ENCODE measurements around the gene COL5A1. TPM values are rescaled to one million over a fixed set of nuclear protein-coding genes. Genes with fewer than 3 reads are reported as not detected.

The COL5A1 gene
- total RNA-seq, 1 experiment from 2014 or later: 9.5 TPM

- Histone ChIP-seq H3K4me1 (ENCODE audit: insufficient read depth, low read length) (no peaks in the 10 kb centered on the region), H2BK15ac (ENCODE audit: low read depth, low read length) (no peak overlapping the region), H3K18ac (ENCODE audit: insufficient read length, low read depth, low read length) (no peak overlapping the region), H2BK20ac (ENCODE audit: low read depth, low read length, poor library complexity, severe bottlenecking) (no peak overlapping the region), H3K9me3 (ENCODE audit: control insufficient read depth, low read depth, low read length) (no peaks in the 10 kb centered on the region), H3K4me2 (ENCODE audit: insufficient read depth, insufficient read length, low read length) (no peak overlapping the region), H3K23ac (ENCODE audit: insufficient read length, low read depth, low read length) (no peak overlapping the region), H3K79me1 (ENCODE audit: insufficient read depth, low read depth, low read length, poor library complexity, severe bottlenecking) (no peaks in the 10 kb centered on the region), H3K9ac (ENCODE audit: extremely low read depth, insufficient read length, low read length) (no peak overlapping the region), H2BK120ac (ENCODE audit: low read depth, low read length, poor library complexity, severe bottlenecking) (no peak overlapping the region), H4K91ac (ENCODE audit: insufficient read length, low read depth, low read length) (no peak overlapping the region), H4K20me1 (ENCODE audit: control insufficient read depth, insufficient read depth, insufficient read length) (no peaks in the 10 kb centered on the region), H3K23me2 (ENCODE audit: insufficient read length, low read depth, low read length, poor library complexity, severe bottlenecking) (no peaks in the 10 kb centered on the region), H3K79me2 (ENCODE audit: insufficient read depth, low read length) (no peaks in the 10 kb centered on the region), H3T11ph (ENCODE audit: low read length) (no peak overlapping the region), H3K4ac (ENCODE audit: low read depth, low read length) (no peak overlapping the region), H2AFZ (ENCODE audit: low read length) (no peak overlapping the region), H3K14ac (ENCODE audit: insufficient read depth, low read length) (no peak overlapping the region), H2BK5ac (ENCODE audit: insufficient read length, low read length) (no peak overlapping the region), H4K8ac (replicated peaks; ENCODE audit: insufficient read length, low read depth, low read length) (no peak overlapping the region), H2AK5ac (ENCODE audit: insufficient read length, low read length) (no peak overlapping the region), H2BK12ac (ENCODE audit: insufficient read length, low read depth, low read length) (no peak overlapping the region), H3K27ac (ENCODE audit: insufficient read length, low read depth, low read length) (no peak overlapping the region), H4K5ac (ENCODE audit: insufficient read length, low read depth, low read length) (no peak overlapping the region), H3K56ac (ENCODE audit: insufficient read length, low read depth, low read length) (no peak overlapping the region), H3K27me3 (ENCODE audit: insufficient read depth, low read length) (no peaks in the 10 kb centered on the region)
- Mint-ChIP-seq H3K27me3 (ENCODE audit: low read depth) (no peaks in the 10 kb centered on the region), H3K36me3 (ENCODE audit: insufficient read depth in 1 of 3, low read depth in 3 of 3) (peaks cover 6 to 7% (median 6%) of the 10 kb centered on the region in 3 experiments; a peak in 4 of 7 replicates), H3K4me1 (no peaks in the 10 kb centered on the region), H3K9me3 (peaks cover 6 to 13% of the 10 kb centered on the region in 2 experiments), H3K27ac (no peak overlapping the region), H3K4me3 (no peak overlapping the region)
- TF ChIP-seq, protein P1, sequence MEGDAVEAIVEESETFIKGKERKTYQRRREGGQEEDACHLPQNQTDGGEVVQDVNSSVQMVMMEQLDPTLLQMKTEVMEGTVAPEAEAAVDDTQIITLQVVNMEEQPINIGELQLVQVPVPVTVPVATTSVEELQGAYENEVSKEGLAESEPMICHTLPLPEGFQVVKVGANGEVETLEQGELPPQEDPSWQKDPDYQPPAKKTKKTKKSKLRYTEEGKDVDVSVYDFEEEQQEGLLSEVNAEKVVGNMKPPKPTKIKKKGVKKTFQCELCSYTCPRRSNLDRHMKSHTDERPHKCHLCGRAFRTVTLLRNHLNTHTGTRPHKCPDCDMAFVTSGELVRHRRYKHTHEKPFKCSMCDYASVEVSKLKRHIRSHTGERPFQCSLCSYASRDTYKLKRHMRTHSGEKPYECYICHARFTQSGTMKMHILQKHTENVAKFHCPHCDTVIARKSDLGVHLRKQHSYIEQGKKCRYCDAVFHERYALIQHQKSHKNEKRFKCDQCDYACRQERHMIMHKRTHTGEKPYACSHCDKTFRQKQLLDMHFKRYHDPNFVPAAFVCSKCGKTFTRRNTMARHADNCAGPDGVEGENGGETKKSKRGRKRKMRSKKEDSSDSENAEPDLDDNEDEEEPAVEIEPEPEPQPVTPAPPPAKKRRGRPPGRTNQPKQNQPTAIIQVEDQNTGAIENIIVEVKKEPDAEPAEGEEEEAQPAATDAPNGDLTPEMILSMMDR (conservative IDR thresholded peaks at IDR 0.05): no peak
- no peak for DNase-seq
- no CpG with 5 or more reads among the region's 21 CpGs for WGBS (ENCODE audit: extremely low coverage, insufficient read length, low lambda C conversion rate)
Measured at GRCh38 chr9:134764473-134765269, 123.1 kb downstream of the COL5A1 start.
